ENCODE data around the gene SYNM. TPM values are rescaled to one million over a fixed set of nuclear protein-coding genes. Genes with fewer than 3 reads are reported as not detected.
"Not testable (repeated sequence)": the region's sequence is repeated elsewhere in the genome, so short reads cannot be mapped to it uniquely, and the experiment has no call there.

Gene SYNM
- total and polyA plus RNA-seq, 8 donors = 2.0 to 4.5 (median 3.3) TPM

- ATAC-seq = peak in 1 of 4 donors; percentile 19
- no peaks in the 10 kb centered on the region for H3K27me3 ChIP-seq
- 51 to 53% methylated on average over 5 of the region's 5 CpGs for WGBS, 2 donors
- H3K9me3 ChIP-seq = no peaks in the 10 kb centered on the region
- H3K4me3 ChIP-seq = no peak overlapping the region
- no peaks in the 10 kb centered on the region for H3K4me1 ChIP-seq
- intact Hi-C loops (cut with DNase I) = loop anchor here in 1 of 3 donors (10.0 kb wide), 1 partner anchor 625 kb away; no protein-coding TSS in a partner anchor
- H3K36me3 ChIP-seq = no peaks in the 10 kb centered on the region
- no peak for DNase-seq
- H3K27ac ChIP-seq = no peak overlapping the region
- FAIRE-seq = no peak
- no peak for TF ChIP-seq CTCF (IDR thresholded peaks at IDR 0.05)
Observed at GRCh38 chr15:99070208-99070607, 34.7 kb upstream of the SYNM start.

- no peak overlapping the region for H3K4me3 ChIP-seq
- WGBS, 2 donors = 80 to 84% methylated on average over 10 of the region's 10 CpGs
- H3K36me3 ChIP-seq = no peaks in the 10 kb centered on the region
- ATAC-seq (no peak), FAIRE-seq (no peak), DNase-seq (peak in 1 of 6 donors; percentile 19)
- H3K27ac ChIP-seq = no peak overlapping the region
- no peaks in the 10 kb centered on the region for H3K27me3 ChIP-seq
- TF ChIP-seq CTCF (IDR thresholded peaks at IDR 0.05) = no peak
- H3K9me3 ChIP-seq = no peaks in the 10 kb centered on the region
- no peaks in the 10 kb centered on the region for H3K4me1 ChIP-seq
- intact Hi-C loops (cut with DNase I) = loop anchor here in 1 of 3 donors (10.0 kb wide), 1 partner anchor 626 kb away; no protein-coding TSS in a partner anchor
Observed at GRCh38 chr15:99071091-99071680, 33.7 kb upstream of the SYNM start.

GRCh38 chr15:99073008-99073717 is 31.7 kb upstream of the SYNM start:
- Histone ChIP-seq H3K4me1 (no peaks in the 10 kb centered on the region), H3K27ac (no peak overlapping the region), H3K9me3 (no peaks in the 10 kb centered on the region), H3K27me3 (no peaks in the 10 kb centered on the region), H3K4me3 (no peak overlapping the region), H3K36me3 (no peaks in the 10 kb centered on the region)
- 61 to 76% methylated on average over 4 of the region's 4 CpGs for WGBS, 2 donors
- no peak for TF ChIP-seq CTCF (IDR thresholded peaks at IDR 0.05)
- DNase-seq (peak in 1 of 6 donors; percentile 13), FAIRE-seq (no peak), ATAC-seq (no peak)
- intact Hi-C loops (cut with DNase I) = loop anchor here in 1 of 3 donors (10.0 kb wide), 1 partner anchor 628 kb away; no protein-coding TSS in a partner anchor

- DNase-seq (peak in 1 of 6 donors; percentile 6), FAIRE-seq (no peak), ATAC-seq (no peak)
- no peaks in the 10 kb centered on the region for H3K4me1 ChIP-seq
- no peaks in the 10 kb centered on the region for H3K27me3 ChIP-seq
- intact Hi-C loops (cut with DNase I) = loop anchor here in 1 of 3 donors (10.0 kb wide), 1 partner anchor 630 kb away; no protein-coding TSS in a partner anchor
- TF ChIP-seq CTCF (IDR thresholded peaks at IDR 0.05) = no peak
- H3K27ac ChIP-seq = no peak overlapping the region
- H3K9me3 ChIP-seq = no peaks in the 10 kb centered on the region
- 86 to 92% methylated on average over 5 of the region's 5 CpGs for WGBS, 2 donors
- H3K4me3 ChIP-seq = no peak overlapping the region
- no peaks in the 10 kb centered on the region for H3K36me3 ChIP-seq
Observed at GRCh38 chr15:99074446-99074845, 30.4 kb upstream of the SYNM start.

GRCh38 chr15:99075059-99075652 is 29.7 kb upstream of the SYNM start:
- ATAC-seq, H3K36me3 ChIP-seq, H3K4me3 ChIP-seq, FAIRE-seq, H3K9me3 ChIP-seq, H3K27me3 ChIP-seq, H3K27ac ChIP-seq, DNase-seq, H3K4me1 ChIP-seq: not testable (repeated sequence)
- intact Hi-C loops (cut with DNase I) = loop anchor here in 1 of 3 donors (10.0 kb wide), 1 partner anchor 630 kb away; no protein-coding TSS in a partner anchor
